NCI-H2227 (cell line): Measurements from ENCODE around the gene PARD6B.
A peak's percentile ranks its signal among the peaks of the same experiment; 100 is the strongest.
"Not testable (repeated sequence)": the region's sequence is repeated elsewhere in the genome, so short reads cannot be mapped to it uniquely, and the experiment has no call there.

ENCODE experiments used
- DNase-seq: peaks from one replicate; lab custom pipeline; 2025; ENCODE audit not compliant: unreplicated experiment; lab: John Stamatoyannopoulos, UW

The PARD6B gene, protein sequence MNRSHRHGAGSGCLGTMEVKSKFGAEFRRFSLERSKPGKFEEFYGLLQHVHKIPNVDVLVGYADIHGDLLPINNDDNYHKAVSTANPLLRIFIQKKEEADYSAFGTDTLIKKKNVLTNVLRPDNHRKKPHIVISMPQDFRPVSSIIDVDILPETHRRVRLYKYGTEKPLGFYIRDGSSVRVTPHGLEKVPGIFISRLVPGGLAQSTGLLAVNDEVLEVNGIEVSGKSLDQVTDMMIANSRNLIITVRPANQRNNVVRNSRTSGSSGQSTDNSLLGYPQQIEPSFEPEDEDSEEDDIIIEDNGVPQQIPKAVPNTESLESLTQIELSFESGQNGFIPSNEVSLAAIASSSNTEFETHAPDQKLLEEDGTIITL

GRCh38 chr20:50731055-50731929 is at the start of gene PARD6B:
TSS of gene PARD6B (plus strand) at chr20:50731580. CDS start at chr20:50731787, 207 bp downstream.
- peak; percentile 100 for DNase-seq

DNA sequence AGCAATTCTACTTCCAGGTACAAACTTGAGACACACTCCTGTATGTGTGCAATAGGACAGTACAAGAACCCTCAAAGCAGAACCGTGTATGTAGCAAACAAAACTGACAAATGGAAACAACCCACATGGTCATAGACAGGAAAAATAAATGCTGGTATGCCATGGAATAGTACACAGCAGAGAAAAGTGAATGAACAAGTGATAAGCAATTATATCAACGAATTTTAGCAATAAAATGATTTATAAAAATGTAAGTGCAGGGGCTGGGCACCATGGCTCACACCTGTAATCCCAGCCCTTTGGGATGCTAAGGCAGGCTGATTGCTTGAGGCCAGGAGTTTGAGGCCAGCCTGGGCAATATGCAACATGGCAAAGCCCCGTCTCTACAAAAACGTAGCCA is 49.3 kb upstream of the PARD6B start:
- DNase-seq = no peak

DNA sequence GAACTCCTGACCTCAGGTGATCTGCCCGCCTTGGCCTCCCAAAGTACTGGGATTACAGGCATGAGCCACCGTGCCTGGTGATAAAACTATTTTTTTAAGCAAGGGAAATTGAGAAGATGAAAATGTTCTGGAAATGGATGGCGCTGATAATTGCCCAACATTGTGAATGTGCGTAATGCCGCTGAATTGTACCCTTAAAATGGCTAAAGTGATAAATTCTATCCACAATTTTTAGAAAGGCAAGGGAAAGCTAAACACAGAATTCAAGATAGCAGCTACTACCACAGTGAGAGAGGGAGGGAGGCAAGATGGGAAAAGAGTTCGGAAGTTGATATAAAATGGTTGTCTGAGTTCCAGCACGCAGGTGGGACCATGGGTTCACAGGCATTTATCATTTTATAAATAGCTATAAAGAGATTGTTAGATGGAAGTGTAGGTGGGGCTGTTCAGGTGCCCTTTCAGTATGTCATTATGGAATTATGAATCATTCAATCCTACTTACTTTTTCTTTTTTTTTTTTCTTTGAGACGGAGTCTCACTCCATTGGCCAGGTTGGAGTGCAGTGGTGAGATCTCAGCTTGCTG is 48.3 kb upstream of the PARD6B start:
- no peak for DNase-seq

GRCh38 chr20:50683570-50683969 is 47.8 kb upstream of the PARD6B start:
- DNase-seq = no peak

GRCh38 chr20:50686821-50687220 is 44.6 kb upstream of the PARD6B start:
- no peak for DNase-seq

GRCh38 chr20:50688256-50688975 is 43.0 kb upstream of the PARD6B start:
- no peak for DNase-seq

GRCh38 chr20:50689864-50690649 is 41.3 kb upstream of the PARD6B start:
- DNase-seq = no peak

DNA sequence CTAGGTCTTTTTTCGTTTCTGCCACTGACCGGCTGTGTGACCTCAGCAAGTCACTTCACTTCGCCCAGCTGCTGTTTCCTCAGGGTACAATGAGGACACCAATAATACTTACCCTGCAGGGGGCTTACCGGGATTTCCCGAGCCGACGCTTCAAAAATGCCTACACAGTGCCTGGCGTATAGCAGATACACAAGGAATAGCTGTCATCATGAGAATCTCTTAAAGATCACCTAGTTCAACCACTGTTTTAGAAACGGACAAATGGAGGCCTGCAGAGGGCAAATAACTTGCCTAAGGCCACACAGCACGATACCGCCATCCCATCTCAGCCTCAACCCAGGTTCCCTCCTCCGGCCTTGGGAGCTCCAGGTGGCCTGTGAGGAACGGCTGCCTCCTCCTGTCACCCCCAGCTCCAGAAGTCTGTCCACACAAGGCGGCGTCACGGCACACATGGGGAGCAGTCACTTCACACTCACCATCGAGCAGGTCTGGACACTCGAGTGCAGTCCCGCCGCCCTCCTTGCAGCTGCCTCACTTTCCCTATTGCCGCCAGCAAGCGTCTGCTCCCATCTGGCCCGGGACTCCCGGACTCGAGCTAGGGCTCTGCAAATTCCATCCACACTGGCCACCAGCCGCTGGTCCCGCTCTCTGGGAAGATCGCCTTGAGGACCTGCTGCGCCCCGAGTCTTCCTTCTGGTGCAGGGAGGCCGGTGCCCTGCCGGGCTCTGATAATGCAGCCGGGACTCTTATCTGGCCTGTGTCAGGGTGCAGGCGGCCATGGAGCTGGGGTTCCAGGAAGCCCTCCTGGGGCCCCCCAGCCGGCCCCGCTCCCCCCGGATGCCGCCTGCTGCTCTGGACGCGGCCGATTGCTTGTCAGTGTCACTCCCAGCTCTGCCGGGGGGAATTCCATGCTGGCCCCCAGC is 40.5 kb upstream of the PARD6B start, which contains the start of gene RIPOR3:
RIPOR3 (minus strand) TSS at position 893 of the 923 bp plus-strand sequence; CDS start at position 479, 414 bp downstream.
- DNase-seq = peak; percentile 20

GRCh38 chr20:50691573-50692551 is 39.5 kb upstream of the PARD6B start:
- DNase-seq = no peak

- DNase-seq = no peak
Measured at GRCh38 chr20:50692552-50692933, 38.8 kb upstream of the PARD6B start.

- DNase-seq = no peak
Measured at GRCh38 chr20:50693001-50693400, 38.4 kb upstream of the PARD6B start.

- no peak for DNase-seq
Measured at GRCh38 chr20:50694379-50695134, 36.8 kb upstream of the PARD6B start.

- DNase-seq = no peak
Measured at GRCh38 chr20:50695135-50695872, 36.1 kb upstream of the PARD6B start.

DNA sequence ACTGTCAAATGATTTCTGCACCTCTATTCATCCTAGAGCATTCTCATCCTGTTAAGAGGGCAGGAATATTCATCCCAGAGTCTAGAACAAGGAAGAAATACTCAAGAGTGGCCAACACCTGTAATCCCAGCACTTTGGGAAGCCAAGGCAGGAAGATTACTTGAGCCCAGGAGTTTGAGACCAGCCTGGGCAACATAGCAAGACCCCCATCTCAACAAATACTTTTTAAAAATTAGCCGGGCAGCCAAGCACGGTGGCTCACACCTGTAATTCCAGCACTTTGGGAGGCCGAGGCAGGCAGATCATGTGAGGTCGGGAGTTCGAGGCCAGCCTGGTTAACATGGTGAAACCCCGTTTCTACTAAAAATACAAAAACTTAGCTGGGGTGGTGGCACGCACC is 33.1 kb upstream of the PARD6B start:
- not testable (repeated sequence) for DNase-seq

GRCh38 chr20:50699688-50700087 is 31.7 kb upstream of the PARD6B start:
- no peak for DNase-seq
